Measurements from ENCODE around the gene ADD3. TPM values are rescaled to one million over a fixed set of nuclear protein-coding genes. Genes with fewer than 3 reads are reported as not detected.

ADD3 gene
- total RNA-seq, 1 donor from 2014 or later: 95.3 TPM

DNA sequence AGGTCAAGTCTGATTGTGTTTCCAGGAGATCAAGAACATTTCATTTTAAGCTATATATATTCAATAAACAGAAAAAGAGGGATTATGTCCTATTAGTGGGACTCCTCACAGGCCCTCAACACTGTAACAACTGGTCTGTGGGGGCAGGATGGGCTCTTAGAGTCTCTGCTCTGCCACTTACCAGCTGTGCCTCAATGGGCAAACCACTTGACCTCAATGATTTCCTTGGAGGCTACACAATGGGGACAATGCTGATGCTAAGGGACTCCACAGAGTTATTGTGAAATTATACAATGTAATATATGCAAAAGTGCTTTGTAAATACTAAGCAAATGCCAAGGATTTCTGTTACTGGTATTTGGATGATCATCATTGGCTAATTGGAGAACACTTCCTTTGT lies 166.4 kb downstream of the ADD3 start:
- H3K27ac Mint-ChIP-seq: no peak overlapping the region
- intact Hi-C loops (cut with micrococcal nuclease): no loop called here
- POLR2A ChIA-PET: no interaction called here

DNA sequence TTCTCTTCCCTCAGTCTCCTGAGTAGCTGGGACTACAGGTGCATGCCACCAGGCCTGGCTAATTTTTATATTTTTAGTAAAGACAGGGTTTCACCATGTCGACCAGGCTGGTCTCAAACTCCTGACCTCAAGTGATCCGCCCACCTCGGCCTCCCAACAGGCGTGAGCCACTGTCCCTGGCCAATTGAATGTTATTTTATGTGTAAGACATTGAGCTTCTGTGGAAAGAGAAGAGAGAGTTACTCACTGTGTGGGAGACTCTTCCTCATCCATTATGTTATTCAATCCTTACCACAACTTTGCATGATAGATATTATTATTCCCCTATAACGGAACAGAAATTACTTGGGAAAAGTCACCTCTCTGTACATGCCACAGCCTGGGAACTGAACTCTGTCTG lies 167.0 kb downstream of the ADD3 start:
- Mint-ChIP-seq H3K27me3 (peaks cover 49% of the 10 kb centered on the region), H3K36me3 (ENCODE audit: low read depth) (no peaks in the 10 kb centered on the region), H3K9me3 (no peaks in the 10 kb centered on the region), H3K27ac (no peak overlapping the region), H3K4me1 (peaks cover 14% of the 10 kb centered on the region), H3K4me3 (no peak overlapping the region)
- DNase-seq (no peak), ATAC-seq (ENCODE audit: low read depth) (no peak)
- intact Hi-C loops (cut with micrococcal nuclease): no loop called here
- CTCF ChIA-PET: no interaction called here
- TF ChIP-seq, protein P1, sequence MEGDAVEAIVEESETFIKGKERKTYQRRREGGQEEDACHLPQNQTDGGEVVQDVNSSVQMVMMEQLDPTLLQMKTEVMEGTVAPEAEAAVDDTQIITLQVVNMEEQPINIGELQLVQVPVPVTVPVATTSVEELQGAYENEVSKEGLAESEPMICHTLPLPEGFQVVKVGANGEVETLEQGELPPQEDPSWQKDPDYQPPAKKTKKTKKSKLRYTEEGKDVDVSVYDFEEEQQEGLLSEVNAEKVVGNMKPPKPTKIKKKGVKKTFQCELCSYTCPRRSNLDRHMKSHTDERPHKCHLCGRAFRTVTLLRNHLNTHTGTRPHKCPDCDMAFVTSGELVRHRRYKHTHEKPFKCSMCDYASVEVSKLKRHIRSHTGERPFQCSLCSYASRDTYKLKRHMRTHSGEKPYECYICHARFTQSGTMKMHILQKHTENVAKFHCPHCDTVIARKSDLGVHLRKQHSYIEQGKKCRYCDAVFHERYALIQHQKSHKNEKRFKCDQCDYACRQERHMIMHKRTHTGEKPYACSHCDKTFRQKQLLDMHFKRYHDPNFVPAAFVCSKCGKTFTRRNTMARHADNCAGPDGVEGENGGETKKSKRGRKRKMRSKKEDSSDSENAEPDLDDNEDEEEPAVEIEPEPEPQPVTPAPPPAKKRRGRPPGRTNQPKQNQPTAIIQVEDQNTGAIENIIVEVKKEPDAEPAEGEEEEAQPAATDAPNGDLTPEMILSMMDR (IDR thresholded peaks at IDR 0.05): no peak
- POLR2A ChIA-PET: no interaction called here

More for the DNA sequence above, 166.4 kb downstream of the ADD3 start:
- Mint-ChIP-seq H3K4me3 (no peak overlapping the region), H3K36me3 (ENCODE audit: low read depth) (no peaks in the 10 kb centered on the region), H3K9me3 (no peaks in the 10 kb centered on the region), H3K27me3 (peaks cover 51% of the 10 kb centered on the region), H3K4me1 (peaks cover 16% of the 10 kb centered on the region)
- TF ChIP-seq, protein P1 (IDR thresholded peaks at IDR 0.05): no peak
- DNase-seq (no peak), ATAC-seq (ENCODE audit: low read depth) (no peak)
- CTCF ChIA-PET: no interaction called here

DNA sequence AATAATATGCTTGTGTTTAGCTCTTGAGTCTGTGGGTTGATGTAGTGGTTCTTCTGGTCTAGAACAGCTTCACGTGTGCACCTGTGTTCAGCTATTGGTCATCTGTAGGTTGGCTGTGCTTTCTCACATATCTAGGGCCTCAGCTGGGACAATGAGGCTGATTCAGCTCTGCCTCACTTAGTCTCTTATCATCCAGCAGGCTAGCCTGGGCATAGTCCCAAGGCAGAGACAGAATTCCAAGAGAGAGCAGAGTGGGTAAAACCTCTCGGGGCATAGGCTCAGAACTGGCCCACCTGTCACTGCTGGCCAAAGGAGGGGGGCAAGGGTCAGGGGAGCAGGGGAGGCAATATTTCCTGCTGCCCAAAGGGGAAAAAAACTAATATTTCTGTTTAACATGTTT lies 167.6 kb downstream of the ADD3 start:
- no peaks in the 10 kb centered on the region for H3K9me3 Mint-ChIP-seq
- H3K27me3 Mint-ChIP-seq: peaks cover 48% of the 10 kb centered on the region
- peaks cover 11% of the 10 kb centered on the region for H3K4me1 Mint-ChIP-seq
- no peak for ATAC-seq (ENCODE audit: low read depth)
- CTCF ChIA-PET: no interaction called here
- no peaks in the 10 kb centered on the region for H3K36me3 Mint-ChIP-seq (ENCODE audit: low read depth)
- H3K27ac Mint-ChIP-seq: no peak overlapping the region
- intact Hi-C loops (cut with micrococcal nuclease): no loop called here
- H3K4me3 Mint-ChIP-seq: no peak overlapping the region
- DNase-seq: no peak
- TF ChIP-seq, protein P1 (IDR thresholded peaks at IDR 0.05): no peak
- POLR2A ChIA-PET: no interaction called here

DNA sequence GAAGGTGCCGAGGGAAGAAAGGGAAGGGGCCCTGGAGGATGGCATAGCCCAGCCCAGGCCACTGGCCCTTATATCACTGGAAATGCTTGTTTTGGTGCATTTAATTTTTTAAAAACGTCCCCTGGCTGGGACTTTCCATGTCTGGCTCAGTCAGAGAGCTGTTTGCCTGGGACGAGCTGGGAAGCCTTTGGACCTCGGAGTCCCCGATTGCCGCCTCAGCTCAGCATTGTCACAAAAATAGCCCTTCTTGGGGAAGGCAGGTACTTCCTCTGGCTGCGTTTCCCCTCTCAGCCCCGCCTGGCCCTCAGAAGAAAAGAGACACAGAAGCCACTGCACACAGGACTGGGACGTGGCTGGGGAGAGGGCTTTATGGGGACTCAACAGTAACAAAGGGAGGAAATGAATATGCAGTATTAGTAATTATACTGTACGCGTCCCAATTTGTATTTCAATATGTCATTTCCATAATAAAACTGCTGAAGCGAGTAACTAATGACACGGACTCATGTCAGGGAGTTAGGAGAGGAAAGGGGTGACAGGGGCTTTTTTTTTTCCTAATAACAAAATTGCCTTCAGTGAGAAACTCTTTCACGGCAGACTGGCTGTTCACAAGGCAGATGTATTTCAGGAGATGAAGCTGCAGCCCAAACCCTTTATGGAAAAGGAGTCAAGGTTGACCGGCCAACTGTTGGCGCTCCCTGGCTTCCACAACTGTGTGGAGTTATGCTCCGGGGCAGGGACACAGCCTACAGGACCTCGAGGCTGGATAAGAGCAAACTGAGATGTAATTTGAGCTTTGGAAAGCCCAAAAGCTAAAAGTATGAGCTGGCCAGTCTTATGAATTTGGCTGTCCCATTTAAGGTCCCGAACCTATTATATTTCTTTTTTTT lies 168.6 kb downstream of the ADD3 start:
- intact Hi-C loops (cut with micrococcal nuclease): no loop called here
- no peak for DNase-seq
- H3K9me3 Mint-ChIP-seq: no peaks in the 10 kb centered on the region
- peak; percentile 21 for ATAC-seq (ENCODE audit: low read depth)
- peaks cover 41% of the 10 kb centered on the region for H3K27me3 Mint-ChIP-seq
- H3K4me1 Mint-ChIP-seq: peaks cover 7% of the 10 kb centered on the region
- no peak overlapping the region for H3K27ac Mint-ChIP-seq
- ChIA-PET POLR2A (no interaction called here), CTCF (no interaction called here)
- H3K4me3 Mint-ChIP-seq: peak overlapping the region; percentile 19
- TF ChIP-seq, protein P1 (IDR thresholded peaks at IDR 0.05): no peak
- no peaks in the 10 kb centered on the region for H3K36me3 Mint-ChIP-seq (ENCODE audit: low read depth)

DNA sequence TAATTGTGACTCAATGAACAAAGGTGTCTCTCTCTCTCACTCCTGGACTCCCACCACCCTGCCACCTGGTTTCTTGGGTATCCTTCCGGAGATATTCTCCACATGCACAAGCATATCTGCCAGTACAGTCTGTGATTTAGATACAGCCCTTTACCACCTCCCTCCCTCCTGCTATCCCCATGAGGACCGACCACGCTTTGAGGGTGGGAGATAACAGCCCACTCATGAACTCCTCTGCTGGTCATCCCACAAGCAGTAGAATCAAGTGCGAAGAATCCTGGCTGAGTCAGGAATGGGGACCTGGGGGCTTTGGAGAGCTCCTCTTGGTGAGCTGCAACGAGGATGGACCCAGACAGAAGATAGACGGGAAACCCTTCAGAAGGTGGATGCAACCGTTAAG lies 171.4 kb downstream of the ADD3 start:
- TF ChIP-seq, protein P1 (IDR thresholded peaks at IDR 0.05): no peak
- H3K4me3 Mint-ChIP-seq: no peak overlapping the region
- intact Hi-C loops (cut with micrococcal nuclease): no loop called here
- H3K36me3 Mint-ChIP-seq (ENCODE audit: low read depth): no peaks in the 10 kb centered on the region
- H3K9me3 Mint-ChIP-seq: no peaks in the 10 kb centered on the region
- no peak for DNase-seq
- H3K4me1 Mint-ChIP-seq: peaks cover 7% of the 10 kb centered on the region
- ChIA-PET CTCF (no interaction called here), POLR2A (no interaction called here)
- peaks cover 26% of the 10 kb centered on the region for H3K27me3 Mint-ChIP-seq
- no peak overlapping the region for H3K27ac Mint-ChIP-seq
- no peak for ATAC-seq (ENCODE audit: low read depth)

Data from activated B cell treated with CpG ODN at 0.5 μM for 24 hours (primary cell).